Neural cell (in vitro differentiated cells): Measurements from ENCODE around the gene PSMB7. TPM values are rescaled to one million over a fixed set of nuclear protein-coding genes. Genes with fewer than 3 reads are reported as not detected.

Experiments
- H2AFZ ChIP-seq: fragments of 200-600, 300-800 bp; sonication (generic), shearing (Covaris generic); 2 replicates; pipeline ENCODE4 v1.6.0; 2014; ENCODE audit warnings: low read depth, mild to moderate bottlenecking, antibody characterized with exemption, low read length, moderate library complexity
- H3F3A ChIP-seq: fragments of 200-600 bp; shearing (Covaris generic); 2 replicates; pipeline ENCODE4 v1.6.1; 2016; ENCODE audit warnings: mild to moderate bottlenecking, moderate library complexity, mixed read lengths, antibody characterized with exemption, low read length; ENCODE audit not compliant: insufficient read depth, poor library complexity, severe bottlenecking
- H3K27ac ChIP-seq: fragments of 200-600, 300-800 bp; sonication (generic), shearing (Covaris generic); 2 replicates; pipeline ENCODE4 v1.5.1; 2014; ENCODE audit warnings: mild to moderate bottlenecking, low read length, moderate library complexity
- H3K27me3 ChIP-seq: fragments of 300-800, 200-600 bp; sonication (generic), shearing (Covaris generic); 2 replicates; pipeline ENCODE4 v1.6.0; 2014; ENCODE audit warnings: mild to moderate bottlenecking, low read depth, low read length, moderate library complexity; ENCODE audit not compliant: insufficient read depth
- H3K36me3 ChIP-seq: fragments of 300-800, 200-600 bp; sonication (generic), shearing (Covaris generic); 2 replicates; pipeline ENCODE4 v1.5.1; 2014; ENCODE audit warnings: mild to moderate bottlenecking, antibody characterized with exemption, low read length, moderate library complexity; ENCODE audit not compliant: insufficient read depth
- H3K4me2 ChIP-seq: fragments of 300-800, 200-600 bp; sonication (generic), shearing (Covaris generic); 2 replicates; pipeline ENCODE4 v1.6.0; 2014; ENCODE audit warnings: mild to moderate bottlenecking, low read length
- H3K4me3 ChIP-seq: fragments of 300-800, 200-600 bp; sonication (generic), shearing (Covaris generic); 2 replicates; pipeline ENCODE4 v1.5.1; 2014; ENCODE audit warnings: mild to moderate bottlenecking, low read length, moderate library complexity
- H3K79me2 ChIP-seq: fragments of 200-600 bp; shearing (Covaris generic); replicated peaks from 2 replicates; pipeline ENCODE4 v1.6.0; 2014; ENCODE audit warnings: mild to moderate bottlenecking, low read length, moderate library complexity; ENCODE audit not compliant: insufficient read depth
- H3K9ac ChIP-seq: fragments of 300-800, 200-600 bp; sonication (generic), shearing (Covaris generic); 2 replicates; pipeline ENCODE4 v1.6.1; 2016; ENCODE audit warnings: mild to moderate bottlenecking, low read length, mixed read lengths
- H3K9me2 ChIP-seq: fragments of 200-600 bp; shearing (Covaris generic); 2 replicates; pipeline ENCODE4 v1.6.1; 2016; ENCODE audit warnings: mild to moderate bottlenecking, low read length, mixed read lengths; ENCODE audit not compliant: insufficient read depth
- H3K9me3 ChIP-seq: fragments of 200-600, 300-800 bp; sonication (generic), shearing (Covaris generic); 2 replicates; pipeline ENCODE4 v1.6.1; 2016; ENCODE audit warnings: mild to moderate bottlenecking, mixed run types, low read length, moderate library complexity, mixed read lengths
- H4K20me1 ChIP-seq: fragments of 200-600 bp; shearing (Covaris generic); 2 replicates; pipeline ENCODE4 v1.6.1; 2016; ENCODE audit warnings: mild to moderate bottlenecking, mixed run types; ENCODE audit not compliant: insufficient read depth
- CTCF ChIP-seq: fragments of 450-650 bp; IDR thresholded peaks from 2 replicates; pipeline ENCODE4 v1.5.1; 2014; ENCODE audit warnings: antibody characterized with exemption, mild to moderate bottlenecking, moderate library complexity; ENCODE audit not compliant: poor library complexity, severe bottlenecking
- EP300 ChIP-seq: fragments of 450-650 bp; conservative IDR thresholded peaks from 2 replicates; pipeline ENCODE4 v1.6.1; 2014; ENCODE audit warnings: antibody characterized with exemption, mild to moderate bottlenecking, moderate library complexity; ENCODE audit not compliant: poor library complexity, severe bottlenecking
- EZH2 ChIP-seq: fragments of 200-600, 300-800 bp; shearing (Covaris generic), sonication (generic); IDR thresholded peaks from 2 replicates; pipeline ENCODE4 v1.6.1; 2014; ENCODE audit warnings: antibody characterized with exemption, low read length, borderline replicate concordance, mild to moderate bottlenecking; ENCODE audit not compliant: insufficient read depth, poor library complexity, severe bottlenecking
- MXI1 ChIP-seq: fragments of 450-650 bp; conservative IDR thresholded peaks from 2 replicates; pipeline ENCODE4 v1.6.1; 2014; ENCODE audit warnings: antibody characterized with exemption, mild to moderate bottlenecking; ENCODE audit not compliant: poor library complexity, severe bottlenecking
- POLR2AphosphoS5 ChIP-seq: IDR thresholded peaks from 2 replicates; pipeline ENCODE4 v1.6.1; 2012
- RAD21 ChIP-seq: fragments of 450-650 bp; conservative IDR thresholded peaks from 2 replicates; pipeline ENCODE4 v1.6.1; 2014; ENCODE audit warnings: antibody characterized with exemption, mild to moderate bottlenecking, moderate library complexity
- REST ChIP-seq: IDR thresholded peaks from 2 replicates; pipeline ENCODE4 v1.6.1; 2012; ENCODE audit warnings: borderline replicate concordance
- SMC3 ChIP-seq: fragments of 450-650 bp; conservative IDR thresholded peaks from 2 replicates; pipeline ENCODE4 v1.6.1; 2014; ENCODE audit warnings: antibody characterized with exemption, mild to moderate bottlenecking, moderate library complexity; ENCODE audit not compliant: poor library complexity
- TAF1 ChIP-seq: IDR thresholded peaks from 2 replicates; pipeline ENCODE4 v1.6.1; 2012; ENCODE audit warnings: low read depth
- polyA plus RNA-seq: library from polyadenylated mRNA; depleted of rRNA; stranded (reverse); fragments of >200 nt; gene quantifications from 2 replicates; pipeline ENCODE4 v1.2.3, GENCODE V29; 2014

The PSMB7 gene
- polyA plus RNA-seq, 1 donor from 2014 or later, result 363 TPM

- Histone ChIP-seq H3K4me2 (peak overlapping the region; percentile 56), H3K9me2 (no peaks in the 10 kb centered on the region), H3K4me3 (peak overlapping the region; percentile 49), H4K20me1 (no peaks in the 10 kb centered on the region), H3K79me2 (no peaks in the 10 kb centered on the region), H3K27ac (peak overlapping the region; percentile 70), H3F3A (no peaks in the 10 kb centered on the region), H3K27me3 (no peaks in the 10 kb centered on the region), H3K9me3 (no peaks in the 10 kb centered on the region), H2AFZ (peak overlapping the region; percentile 28), H3K9ac (peak overlapping the region; percentile 52), H3K36me3 (no peaks in the 10 kb centered on the region)
- TF ChIP-seq EP300, result peak; percentile 76
- TF ChIP-seq EZH2, result no peak
- TF ChIP-seq MXI1, result no peak
- TF ChIP-seq POLR2AphosphoS5, result peak; percentile 25
- no peak for TF ChIP-seq RAD21
- peak; percentile 55 for TF ChIP-seq REST
- TF ChIP-seq SMC3, result no peak
- TF ChIP-seq CTCF, result no peak
- no peak for TF ChIP-seq TAF1
Observed at GRCh38 chr9:124420991-124421543, 5.8 kb upstream of the PSMB7 start.

GRCh38 chr9:124419832-124420489, 4.7 kb upstream of the PSMB7 start:
- H3K9ac ChIP-seq, result peak overlapping the region; percentile 52
- no peak overlapping the region for H2AFZ ChIP-seq
- H3K79me2 ChIP-seq, result peaks cover 2% of the 10 kb centered on the region
- H3F3A ChIP-seq, result no peaks in the 10 kb centered on the region
- H3K4me2 ChIP-seq, result no peak overlapping the region
- H3K9me2 ChIP-seq, result no peaks in the 10 kb centered on the region
- H3K9me3 ChIP-seq, result no peaks in the 10 kb centered on the region
- H3K4me3 ChIP-seq, result no peak overlapping the region
- TF ChIP-seq SMC3 (peak; percentile 41), RAD21 (no peak), CTCF (peak; percentile 27)
- H3K27ac ChIP-seq, result peak overlapping the region; percentile 70
- H3K36me3 ChIP-seq, result no peaks in the 10 kb centered on the region
- H4K20me1 ChIP-seq, result no peaks in the 10 kb centered on the region
- no peaks in the 10 kb centered on the region for H3K27me3 ChIP-seq
